ENCODE results near the gene CSF1R.
A peak's percentile ranks its signal among the peaks of the same experiment; 100 is the strongest.
"Not testable (repeated sequence)": the region's sequence is repeated elsewhere in the genome, so short reads cannot be mapped to it uniquely, and the experiment has no call there.

The CSF1R gene

DNA sequence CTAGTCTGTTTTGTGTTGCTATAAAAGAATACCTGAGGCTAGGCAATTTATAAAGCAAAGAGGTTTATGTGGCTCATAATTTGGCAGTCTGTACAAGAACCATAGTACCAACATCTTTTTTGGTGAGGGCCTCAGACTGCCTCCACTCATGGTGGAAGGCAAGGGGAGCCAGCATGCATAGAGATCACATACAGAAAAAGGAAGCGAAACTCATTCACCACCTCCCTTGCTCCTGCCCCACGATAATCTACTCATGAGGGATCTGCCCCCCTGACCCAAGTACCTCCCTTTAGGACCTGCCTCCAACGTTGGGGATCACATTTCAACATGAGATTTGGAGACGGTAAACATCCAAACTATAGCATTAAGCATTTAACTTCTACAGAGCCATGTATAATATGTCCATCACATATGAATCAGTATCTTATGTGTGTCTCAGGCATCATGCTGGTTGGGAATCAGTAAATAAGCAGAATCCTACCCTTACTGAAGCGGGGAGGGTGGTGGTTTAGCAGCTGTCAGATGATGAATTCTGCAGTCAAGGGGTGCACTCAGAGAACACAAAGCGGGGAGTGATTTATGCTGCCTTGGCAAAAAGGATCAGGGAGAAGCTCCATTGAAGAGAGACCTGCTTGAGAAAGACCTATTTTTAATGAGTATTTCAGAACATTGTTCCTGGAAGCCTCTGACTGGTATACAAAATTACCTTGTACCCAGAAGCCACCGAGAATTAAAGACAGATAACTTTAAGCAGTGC lies 51.0 kb downstream of the CSF1R start:
- no peak overlapping the region for H3K9ac ChIP-seq (ENCODE audit: low read length)
- peaks cover 3% of the 10 kb centered on the region; the same call in 1 of the 2 replicates for H3K79me2 ChIP-seq (ENCODE audit: low read length)
- H3K27ac ChIP-seq (ENCODE audit: low read length) = peak overlapping the region; percentile 30
- H4K20me1 ChIP-seq (ENCODE audit: insufficient read depth, low read length) = peaks cover 11% of the 10 kb centered on the region; the same call in 1 of the 2 replicates
- no peak overlapping the region for H3K4me3 ChIP-seq (ENCODE audit: low read length)
- no peaks in the 10 kb centered on the region for H3K9me3 ChIP-seq (ENCODE audit: insufficient read depth, low read length)
- H2AFZ ChIP-seq (ENCODE audit: low read depth, low read length) = no peak overlapping the region
- TF ChIP-seq, protein P1, sequence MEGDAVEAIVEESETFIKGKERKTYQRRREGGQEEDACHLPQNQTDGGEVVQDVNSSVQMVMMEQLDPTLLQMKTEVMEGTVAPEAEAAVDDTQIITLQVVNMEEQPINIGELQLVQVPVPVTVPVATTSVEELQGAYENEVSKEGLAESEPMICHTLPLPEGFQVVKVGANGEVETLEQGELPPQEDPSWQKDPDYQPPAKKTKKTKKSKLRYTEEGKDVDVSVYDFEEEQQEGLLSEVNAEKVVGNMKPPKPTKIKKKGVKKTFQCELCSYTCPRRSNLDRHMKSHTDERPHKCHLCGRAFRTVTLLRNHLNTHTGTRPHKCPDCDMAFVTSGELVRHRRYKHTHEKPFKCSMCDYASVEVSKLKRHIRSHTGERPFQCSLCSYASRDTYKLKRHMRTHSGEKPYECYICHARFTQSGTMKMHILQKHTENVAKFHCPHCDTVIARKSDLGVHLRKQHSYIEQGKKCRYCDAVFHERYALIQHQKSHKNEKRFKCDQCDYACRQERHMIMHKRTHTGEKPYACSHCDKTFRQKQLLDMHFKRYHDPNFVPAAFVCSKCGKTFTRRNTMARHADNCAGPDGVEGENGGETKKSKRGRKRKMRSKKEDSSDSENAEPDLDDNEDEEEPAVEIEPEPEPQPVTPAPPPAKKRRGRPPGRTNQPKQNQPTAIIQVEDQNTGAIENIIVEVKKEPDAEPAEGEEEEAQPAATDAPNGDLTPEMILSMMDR (IDR thresholded peaks at IDR 0.05; ENCODE audit: low read depth, low read length) = no peak
- no peak for TF ChIP-seq EZH2phosphoT487 (IDR thresholded peaks at IDR 0.05; ENCODE audit: low read depth)
- peak overlapping the region; percentile 7; the same call in 1 of the 2 replicates for H3K4me2 ChIP-seq (ENCODE audit: low read length)
- H3K36me3 ChIP-seq (replicated peaks; ENCODE audit: low read depth, low read length) = peaks cover 39% of the 10 kb centered on the region
- H3K27me3 ChIP-seq (ENCODE audit: low read depth, low read length) = no peaks in the 10 kb centered on the region
- H3K4me1 ChIP-seq (ENCODE audit: low read length) = peaks cover 22% of the 10 kb centered on the region

DNA sequence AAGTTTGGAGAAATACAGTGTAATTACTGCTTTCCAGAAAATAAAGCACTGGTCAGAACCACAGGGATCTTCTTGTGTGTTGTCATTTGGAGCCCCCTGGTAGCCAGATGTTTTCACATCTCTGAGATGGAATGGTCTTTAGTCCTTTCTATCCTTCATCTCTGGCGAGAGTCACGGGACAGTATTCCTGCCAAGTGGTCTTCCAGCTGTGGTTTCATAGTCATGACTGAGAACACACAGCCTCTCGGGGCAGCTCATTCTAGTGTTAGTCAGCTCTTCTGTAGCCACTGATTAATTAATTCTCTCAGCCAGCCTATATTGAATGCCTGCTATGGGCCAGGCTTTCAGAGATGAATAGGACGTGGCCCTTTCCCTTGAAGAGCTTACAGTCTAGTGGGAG lies 51.7 kb downstream of the CSF1R start:
- H3K27ac ChIP-seq (ENCODE audit: low read length) = peak overlapping the region; percentile 30

DNA sequence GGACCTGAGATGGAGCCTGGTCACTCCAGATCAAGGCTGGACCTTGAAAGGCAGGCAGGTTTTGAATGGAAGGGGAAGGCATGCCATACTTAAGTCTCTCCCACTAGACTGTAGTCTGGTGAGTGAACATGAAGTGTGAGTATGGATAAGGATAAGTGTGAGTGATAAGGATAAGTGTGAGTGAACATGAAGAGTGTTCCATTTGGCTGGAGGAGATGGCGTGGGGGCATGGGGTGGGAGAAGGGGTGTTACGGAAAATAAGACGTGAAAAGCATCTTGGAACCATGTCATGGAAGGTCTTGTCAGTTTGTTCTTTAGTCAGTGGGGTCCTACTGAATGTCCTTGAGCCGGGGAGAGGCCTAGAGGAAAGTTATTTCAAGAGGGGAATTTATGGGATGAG lies 53.0 kb downstream of the CSF1R start:
- Histone ChIP-seq H3K4me3 (ENCODE audit: low read length) (no peak overlapping the region), H3K4me2 (ENCODE audit: low read length) (no peak overlapping the region), H4K20me1 (ENCODE audit: insufficient read depth, low read length) (peaks cover 11% of the 10 kb centered on the region; the same call in 1 of the 2 replicates), H3K36me3 (replicated peaks; ENCODE audit: low read depth, low read length) (peaks cover 45% of the 10 kb centered on the region), H3K27me3 (ENCODE audit: low read depth, low read length) (no peaks in the 10 kb centered on the region), H3K79me2 (ENCODE audit: low read length) (peaks cover 3% of the 10 kb centered on the region; the same call in 1 of the 2 replicates), H2AFZ (ENCODE audit: low read depth, low read length) (no peak overlapping the region), H3K27ac (ENCODE audit: low read length) (no peak overlapping the region), H3K9me3 (ENCODE audit: insufficient read depth, low read length) (no peaks in the 10 kb centered on the region), H3K4me1 (ENCODE audit: low read length) (peaks cover 22% of the 10 kb centered on the region), H3K9ac (ENCODE audit: low read length) (no peak overlapping the region)
- TF ChIP-seq, protein P1 (IDR thresholded peaks at IDR 0.05; ENCODE audit: low read depth, low read length) = no peak
- TF ChIP-seq EZH2phosphoT487 (IDR thresholded peaks at IDR 0.05; ENCODE audit: low read depth) = no peak

More for the DNA sequence above, 51.7 kb downstream of the CSF1R start:
- H2AFZ ChIP-seq (ENCODE audit: low read depth, low read length) = no peak overlapping the region
- H4K20me1 ChIP-seq (ENCODE audit: insufficient read depth, low read length) = peaks cover 11% of the 10 kb centered on the region; the same call in 1 of the 2 replicates
- no peaks in the 10 kb centered on the region for H3K9me3 ChIP-seq (ENCODE audit: insufficient read depth, low read length)
- no peak overlapping the region for H3K9ac ChIP-seq (ENCODE audit: low read length)
- H3K79me2 ChIP-seq (ENCODE audit: low read length) = peaks cover 3% of the 10 kb centered on the region; the same call in 1 of the 2 replicates
- peaks cover 42% of the 10 kb centered on the region for H3K36me3 ChIP-seq (replicated peaks; ENCODE audit: low read depth, low read length)
- no peaks in the 10 kb centered on the region for H3K27me3 ChIP-seq (ENCODE audit: low read depth, low read length)
- no peak overlapping the region for H3K4me3 ChIP-seq (ENCODE audit: low read length)
- H3K4me2 ChIP-seq (ENCODE audit: low read length) = peak overlapping the region; percentile 7; the same call in 1 of the 2 replicates
- H3K4me1 ChIP-seq (ENCODE audit: low read length) = peaks cover 22% of the 10 kb centered on the region
- TF ChIP-seq, protein P1 (IDR thresholded peaks at IDR 0.05; ENCODE audit: low read depth, low read length) = no peak
- TF ChIP-seq EZH2phosphoT487 (IDR thresholded peaks at IDR 0.05; ENCODE audit: low read depth) = no peak

DNA sequence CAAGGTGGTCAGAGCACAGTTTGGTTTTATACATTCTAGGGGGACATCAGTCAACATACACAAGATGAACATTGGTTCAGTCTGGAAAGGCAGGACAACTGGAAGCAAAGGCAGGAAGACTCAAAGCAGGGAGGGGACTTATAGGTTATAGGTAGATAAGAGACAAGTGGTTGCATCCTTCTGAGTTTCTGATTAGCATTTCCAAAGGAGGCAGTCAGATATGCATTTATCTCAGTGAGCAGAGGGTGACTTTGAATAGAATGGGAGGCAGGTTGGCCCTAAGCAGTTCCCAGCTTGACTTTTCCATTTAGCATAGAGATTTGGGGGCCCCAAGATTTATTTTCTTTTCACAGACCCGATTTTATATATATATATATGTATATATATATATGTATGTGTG lies 58.3 kb downstream of the CSF1R start:
- not testable (repeated sequence) for H3K9me3 ChIP-seq (ENCODE audit: insufficient read depth, low read length); H3K9ac ChIP-seq (ENCODE audit: low read length); H3K4me3 ChIP-seq (ENCODE audit: low read length); H3K4me1 ChIP-seq (ENCODE audit: low read length); H3K79me2 ChIP-seq (ENCODE audit: low read length); H2AFZ ChIP-seq (ENCODE audit: low read depth, low read length); H3K4me2 ChIP-seq (ENCODE audit: low read length); H3K27ac ChIP-seq (ENCODE audit: low read length); H3K27me3 ChIP-seq (ENCODE audit: low read depth, low read length); H4K20me1 ChIP-seq (ENCODE audit: insufficient read depth, low read length)
- H3K36me3 ChIP-seq (replicated peaks; ENCODE audit: low read depth, low read length) = peaks cover 36% of the 10 kb centered on the region
